Measurements from ENCODE around the gene SULF2.

SULF2 gene

GRCh38 chr20:47774131-47774777 is 11.0 kb downstream of the SULF2 start:
- Histone ChIP-seq H3K4me3 (ENCODE audit: low read depth, low read length) (no peak overlapping the region), H3K27ac (ENCODE audit: low read depth, low read length) (no peak overlapping the region), H3K36me3 (ENCODE audit: control insufficient read depth, insufficient read depth, low read length) (peaks cover 6% of the 10 kb centered on the region; the same call in 1 of the 2 replicates), H3K4me1 (ENCODE audit: control insufficient read depth, insufficient read depth, low read length) (peaks cover 10% of the 10 kb centered on the region), H3K27me3 (ENCODE audit: control insufficient read depth, insufficient read depth, low read length) (no peaks in the 10 kb centered on the region), H3K9ac (ENCODE audit: low read length) (no peak overlapping the region), H3K9me3 (ENCODE audit: control insufficient read depth, insufficient read depth, low read depth, low read length) (peaks cover 8% of the 10 kb centered on the region; the same call in 1 of the 2 replicates)

- Histone ChIP-seq H3K27ac (ENCODE audit: low read depth, low read length) (no peak overlapping the region), H3K4me3 (ENCODE audit: low read depth, low read length) (no peak overlapping the region), H3K4me1 (ENCODE audit: control insufficient read depth, insufficient read depth, low read length) (peaks cover 10% of the 10 kb centered on the region), H3K9ac (ENCODE audit: low read length) (no peak overlapping the region), H3K36me3 (ENCODE audit: control insufficient read depth, insufficient read depth, low read length) (peaks cover 6% of the 10 kb centered on the region; the same call in 1 of the 2 replicates), H3K9me3 (ENCODE audit: control insufficient read depth, insufficient read depth, low read depth, low read length) (peaks cover 8% of the 10 kb centered on the region; the same call in 1 of the 2 replicates), H3K27me3 (ENCODE audit: control insufficient read depth, insufficient read depth, low read length) (no peaks in the 10 kb centered on the region)
These were observed 11.9 kb downstream of the SULF2 start for GRCh38 chr20:47773371-47773786.

- Histone ChIP-seq H3K36me3 (ENCODE audit: control insufficient read depth, insufficient read depth, low read length) (peaks cover 6% of the 10 kb centered on the region; the same call in 1 of the 2 replicates), H3K27ac (ENCODE audit: low read depth, low read length) (no peak overlapping the region), H3K27me3 (ENCODE audit: control insufficient read depth, insufficient read depth, low read length) (no peaks in the 10 kb centered on the region), H3K9me3 (ENCODE audit: control insufficient read depth, insufficient read depth, low read depth, low read length) (peaks cover 8% of the 10 kb centered on the region; the same call in 1 of the 2 replicates), H3K4me3 (ENCODE audit: low read depth, low read length) (no peak overlapping the region), H3K4me1 (ENCODE audit: control insufficient read depth, insufficient read depth, low read length) (peaks cover 22% of the 10 kb centered on the region), H3K9ac (ENCODE audit: low read length) (no peak overlapping the region)
These were observed 14.3 kb downstream of the SULF2 start for GRCh38 chr20:47770935-47771334.

GRCh38 chr20:47768016-47768824 is 17.1 kb downstream of the SULF2 start:
- Histone ChIP-seq H3K4me1 (ENCODE audit: control insufficient read depth, insufficient read depth, low read length) (peaks cover 23% of the 10 kb centered on the region), H3K4me3 (ENCODE audit: low read depth, low read length) (no peak overlapping the region), H3K36me3 (ENCODE audit: control insufficient read depth, insufficient read depth, low read length) (peaks cover 10% of the 10 kb centered on the region; the same call in 1 of the 2 replicates), H3K27ac (ENCODE audit: low read depth, low read length) (no peak overlapping the region), H3K9ac (ENCODE audit: low read length) (no peak overlapping the region), H3K27me3 (ENCODE audit: control insufficient read depth, insufficient read depth, low read length) (no peaks in the 10 kb centered on the region), H3K9me3 (ENCODE audit: control insufficient read depth, insufficient read depth, low read depth, low read length) (peaks cover 8% of the 10 kb centered on the region; the same call in 1 of the 2 replicates)

GRCh38 chr20:47765691-47766594 is 19.3 kb downstream of the SULF2 start:
- Histone ChIP-seq H3K9me3 (ENCODE audit: control insufficient read depth, insufficient read depth, low read depth, low read length) (peaks cover 6% of the 10 kb centered on the region; the same call in 1 of the 2 replicates), H3K9ac (ENCODE audit: low read length) (no peak overlapping the region), H3K27ac (ENCODE audit: low read depth, low read length) (no peak overlapping the region), H3K27me3 (ENCODE audit: control insufficient read depth, insufficient read depth, low read length) (no peaks in the 10 kb centered on the region), H3K4me1 (ENCODE audit: control insufficient read depth, insufficient read depth, low read length) (peaks cover 24% of the 10 kb centered on the region), H3K4me3 (ENCODE audit: low read depth, low read length) (no peak overlapping the region), H3K36me3 (ENCODE audit: control insufficient read depth, insufficient read depth, low read length) (peaks cover 10% of the 10 kb centered on the region; the same call in 1 of the 2 replicates)

GRCh38 chr20:47765271-47765670 is 20.0 kb downstream of the SULF2 start:
- no peaks in the 10 kb centered on the region for H3K27me3 ChIP-seq (ENCODE audit: control insufficient read depth, insufficient read depth, low read length)
- peaks cover 22% of the 10 kb centered on the region for H3K4me1 ChIP-seq (ENCODE audit: control insufficient read depth, insufficient read depth, low read length)
- no peak overlapping the region for H3K27ac ChIP-seq (ENCODE audit: low read depth, low read length)
- H3K9ac ChIP-seq (ENCODE audit: low read length): no peak overlapping the region
- no peaks in the 10 kb centered on the region for H3K9me3 ChIP-seq (ENCODE audit: control insufficient read depth, insufficient read depth, low read depth, low read length)
- 0 out of 2 replicates have a peak, but pooled peaks cover 5% of the 10 kb centered on the region for H3K36me3 ChIP-seq (ENCODE audit: control insufficient read depth, insufficient read depth, low read length)
- no peak overlapping the region for H3K4me3 ChIP-seq (ENCODE audit: low read depth, low read length)

GRCh38 chr20:47764154-47764733 is 21.0 kb downstream of the SULF2 start:
- no peak overlapping the region for H3K9ac ChIP-seq (ENCODE audit: low read length)
- no peak overlapping the region for H3K27ac ChIP-seq (ENCODE audit: low read depth, low read length)
- no peaks in the 10 kb centered on the region for H3K27me3 ChIP-seq (ENCODE audit: control insufficient read depth, insufficient read depth, low read length)
- H3K36me3 ChIP-seq (ENCODE audit: control insufficient read depth, insufficient read depth, low read length): 0 out of 2 replicates have a peak, but pooled peaks cover 5% of the 10 kb centered on the region
- no peaks in the 10 kb centered on the region for H3K9me3 ChIP-seq (ENCODE audit: control insufficient read depth, insufficient read depth, low read depth, low read length)
- H3K4me3 ChIP-seq (ENCODE audit: low read depth, low read length): no peak overlapping the region
- H3K4me1 ChIP-seq (ENCODE audit: control insufficient read depth, insufficient read depth, low read length): peaks cover 27% of the 10 kb centered on the region

- Histone ChIP-seq H3K27me3 (ENCODE audit: control insufficient read depth, insufficient read depth, low read length) (no peaks in the 10 kb centered on the region), H3K9me3 (ENCODE audit: control insufficient read depth, insufficient read depth, low read depth, low read length) (no peaks in the 10 kb centered on the region), H3K4me1 (ENCODE audit: control insufficient read depth, insufficient read depth, low read length) (peaks cover 35% of the 10 kb centered on the region), H3K36me3 (ENCODE audit: control insufficient read depth, insufficient read depth, low read length) (0 out of 2 replicates have a peak, but pooled peaks cover 5% of the 10 kb centered on the region), H3K4me3 (ENCODE audit: low read depth, low read length) (no peak overlapping the region), H3K27ac (ENCODE audit: low read depth, low read length) (no peak overlapping the region), H3K9ac (ENCODE audit: low read length) (no peak overlapping the region)
These were observed 22.5 kb downstream of the SULF2 start for GRCh38 chr20:47762699-47763268.

- H3K4me1 ChIP-seq (ENCODE audit: control insufficient read depth, insufficient read depth, low read length): peaks cover 36% of the 10 kb centered on the region
- H3K9ac ChIP-seq (ENCODE audit: low read length): no peak overlapping the region
- H3K9me3 ChIP-seq (ENCODE audit: control insufficient read depth, insufficient read depth, low read depth, low read length): no peaks in the 10 kb centered on the region
- H3K4me3 ChIP-seq (ENCODE audit: low read depth, low read length): no peak overlapping the region
- peaks cover 9% of the 10 kb centered on the region for H3K36me3 ChIP-seq (ENCODE audit: control insufficient read depth, insufficient read depth, low read length)
- H3K27me3 ChIP-seq (ENCODE audit: control insufficient read depth, insufficient read depth, low read length): no peaks in the 10 kb centered on the region
- no peak overlapping the region for H3K27ac ChIP-seq (ENCODE audit: low read depth, low read length)
These were observed 23.7 kb downstream of the SULF2 start for GRCh38 chr20:47761482-47762047.
